ENCODE results near the gene ODC1.
"Not testable (repeated sequence)": the region's sequence is repeated elsewhere in the genome, so short reads cannot be mapped to it uniquely, and the experiment has no call there.

Gene ODC1

DNA sequence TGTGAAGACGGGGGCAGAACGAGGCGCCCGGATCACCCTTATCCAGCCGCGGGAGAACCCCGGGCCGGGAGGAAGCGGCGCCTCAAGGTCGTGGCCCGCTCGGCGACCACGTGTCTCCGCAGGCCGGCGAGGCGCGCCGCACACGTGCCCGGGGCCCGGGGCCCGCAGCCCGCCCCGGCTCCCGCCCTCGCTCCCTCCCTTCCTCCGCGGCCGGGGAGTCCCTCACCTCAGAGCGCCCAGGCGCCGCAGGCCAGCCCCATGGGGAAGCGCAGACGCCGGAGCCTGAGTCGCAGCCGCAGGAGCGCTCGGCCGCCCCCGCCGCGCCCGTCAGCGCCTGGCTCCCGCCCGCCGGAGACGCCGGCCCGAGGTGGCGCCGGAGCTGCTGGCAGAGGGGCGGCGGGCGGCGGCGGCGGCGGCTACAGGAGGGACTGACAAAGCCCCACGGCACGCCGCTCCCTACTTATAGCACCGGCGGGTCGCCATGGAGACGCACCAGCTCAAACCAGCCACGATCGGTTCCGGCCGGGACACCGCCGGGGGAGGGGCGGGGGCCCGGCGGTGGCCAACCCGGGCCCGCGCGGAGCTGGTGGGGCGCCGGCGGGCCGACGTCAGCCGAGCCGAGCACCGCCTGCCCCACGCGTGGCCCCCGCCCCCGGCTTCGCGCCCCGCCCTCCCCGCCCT lies at the start of gene ODC1:
TSS of gene ODC1 (minus strand) at position 433 of the 681 bp plus-strand sequence. CDS start 3,295 bp downstream, outside the sequence.
- DNase-seq: peak; percentile 82

DNA sequence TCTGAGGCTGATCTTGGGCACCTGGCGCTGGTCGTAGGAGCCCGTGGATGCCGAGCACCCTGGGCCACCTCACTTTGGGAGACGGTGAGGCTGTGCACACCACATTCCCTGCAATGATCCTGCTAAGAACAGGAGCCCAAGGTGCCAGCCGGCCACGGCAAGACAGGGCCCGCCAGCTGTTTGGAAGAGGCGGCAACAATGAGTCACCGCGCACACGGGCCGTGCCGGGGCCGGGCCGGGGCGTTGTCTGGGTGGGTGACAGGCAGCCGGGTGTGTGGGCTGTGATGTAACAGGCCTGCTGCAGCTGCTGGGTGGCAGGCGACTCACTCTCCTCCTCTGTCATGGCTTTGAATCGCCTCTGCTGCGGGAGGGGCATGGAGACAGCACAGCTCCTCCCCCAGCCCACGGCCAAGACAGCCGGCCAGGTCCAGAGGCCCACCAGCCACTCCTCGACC lies 49.7 kb upstream of the ODC1 start:
- DNase-seq: peak; percentile 16 to 46

DNA sequence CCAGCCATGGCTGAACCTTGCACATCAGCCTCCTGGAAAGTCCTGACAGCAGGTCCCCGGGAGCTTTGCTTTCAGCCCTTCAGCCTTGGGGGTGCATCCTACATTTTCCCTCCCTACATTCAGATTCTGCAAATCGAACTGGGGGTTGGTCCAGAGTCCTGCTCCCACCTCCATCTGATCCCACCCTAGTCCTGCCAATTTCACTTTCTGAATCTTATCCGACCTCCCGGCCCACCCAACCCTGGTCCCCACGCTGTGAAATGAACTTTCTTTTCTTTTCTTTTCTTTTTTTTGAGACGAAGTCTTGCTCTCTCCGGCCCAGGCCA lies 47.8 kb upstream of the ODC1 start:
- DNase-seq: no peak

- DNase-seq: no peak
These were observed 47.3 kb upstream of the ODC1 start for GRCh38 chr2:10495311-10495987.

- no peak for DNase-seq
These were observed 46.4 kb upstream of the ODC1 start for GRCh38 chr2:10494351-10495066.

- peak in 1 of 2 donors; percentile 25 for DNase-seq
These were observed 45.6 kb upstream of the ODC1 start for GRCh38 chr2:10493634-10494281.

- DNase-seq: no peak
These were observed 45.0 kb upstream of the ODC1 start for GRCh38 chr2:10493075-10493633.

GRCh38 chr2:10490806-10491291 lies 42.7 kb upstream of the ODC1 start:
- DNase-seq: no peak

GRCh38 chr2:10489842-10490555 lies 41.9 kb upstream of the ODC1 start:
- no peak for DNase-seq

DNA sequence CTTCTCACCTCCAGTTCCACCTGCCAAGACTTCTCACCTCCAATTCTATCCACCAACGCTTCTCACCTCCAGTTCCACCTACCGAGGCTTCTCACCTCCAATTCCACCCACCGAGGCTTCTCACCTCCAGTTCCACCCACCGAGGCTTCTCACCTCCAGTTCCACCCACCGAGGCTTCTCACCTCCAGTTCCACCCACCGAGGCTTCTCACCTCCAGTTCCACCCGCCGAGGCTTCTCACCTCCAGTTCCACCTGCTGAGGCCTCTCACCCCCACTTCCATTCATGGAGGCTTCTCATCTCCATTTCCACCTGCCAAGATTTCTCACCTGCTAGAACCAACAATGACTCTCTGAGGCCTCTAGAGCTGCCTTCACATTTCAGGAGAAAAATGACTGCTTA lies 40.0 kb upstream of the ODC1 start:
- not testable (repeated sequence) for DNase-seq

DNA sequence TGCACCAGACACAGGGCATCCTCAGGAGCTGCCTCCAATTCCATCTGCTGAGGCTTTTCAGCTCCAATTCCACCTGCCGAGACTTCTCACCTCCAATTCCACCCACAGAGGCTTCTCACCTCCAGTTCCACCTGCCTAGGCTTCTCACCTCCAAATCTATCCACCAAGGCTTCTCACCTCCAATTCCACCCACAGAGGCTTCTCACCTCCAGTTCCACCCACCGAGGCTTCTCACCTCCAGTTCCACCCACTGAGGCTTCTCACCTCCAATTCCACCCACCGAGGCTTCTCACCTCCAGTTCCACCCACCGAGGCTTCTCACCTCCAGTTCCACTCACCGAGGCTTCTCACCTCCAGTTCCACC lies 39.6 kb upstream of the ODC1 start:
- DNase-seq: not testable (repeated sequence)

- no peak for DNase-seq
These were observed 39.1 kb upstream of the ODC1 start for GRCh38 chr2:10487081-10487740.

- no peak for DNase-seq
These were observed 38.5 kb upstream of the ODC1 start for GRCh38 chr2:10486601-10487079.

- no peak for DNase-seq
These were observed 38.0 kb upstream of the ODC1 start for GRCh38 chr2:10486091-10486490.

DNA sequence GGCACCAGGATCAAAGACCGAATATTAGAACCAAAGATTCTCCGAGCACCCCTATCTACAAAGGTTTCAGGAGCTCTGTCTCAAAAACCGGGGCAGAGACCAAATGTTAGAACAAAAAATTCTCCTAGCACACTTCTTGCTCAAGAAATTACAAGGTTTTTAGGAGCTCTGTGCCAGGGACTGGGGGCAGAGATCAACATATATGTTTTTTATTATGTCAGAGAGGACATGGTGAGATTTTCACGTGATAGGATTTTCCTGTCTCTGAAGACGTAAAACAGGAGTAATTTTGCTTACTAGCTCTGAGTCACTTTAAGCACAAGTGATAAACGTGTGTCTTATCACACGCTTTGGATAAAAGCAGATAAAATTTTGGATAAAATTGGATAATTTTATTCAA lies 34.8 kb upstream of the ODC1 start:
- DNase-seq: no peak

GRCh38 chr2:10482460-10482859 lies 34.3 kb upstream of the ODC1 start:
- DNase-seq: no peak

GRCh38 chr2:10481666-10482157 lies 33.6 kb upstream of the ODC1 start:
- DNase-seq: no peak

DNA sequence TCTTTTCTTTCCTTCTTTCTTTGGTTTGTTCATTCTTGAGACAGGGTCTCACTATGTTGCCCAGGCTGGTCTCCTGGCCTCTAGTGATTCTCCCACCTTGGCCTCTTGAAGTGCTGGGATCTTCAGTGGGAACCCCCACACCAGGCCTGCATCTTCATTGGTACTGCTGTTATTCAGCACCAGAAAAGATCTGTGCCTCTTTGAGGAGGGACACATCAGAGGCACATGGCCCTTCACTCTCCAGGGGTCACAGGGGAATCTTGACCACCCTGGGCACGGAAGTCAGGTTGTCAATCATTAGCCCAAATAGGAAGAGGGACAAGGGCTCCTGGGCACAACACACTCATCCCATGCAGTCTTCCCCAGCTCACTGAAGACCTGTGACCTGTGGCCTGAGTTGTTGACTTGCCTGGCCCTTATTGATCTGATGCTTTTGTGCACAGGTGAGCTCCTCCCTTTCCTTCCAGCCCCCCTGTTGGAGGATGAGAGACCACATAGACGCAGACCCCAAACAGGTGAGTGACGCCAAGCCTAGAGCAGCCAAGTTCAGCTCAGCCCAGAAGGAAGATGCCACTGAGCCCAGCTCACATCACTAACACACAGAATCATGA lies 33.0 kb upstream of the ODC1 start:
- no peak for DNase-seq

DNA sequence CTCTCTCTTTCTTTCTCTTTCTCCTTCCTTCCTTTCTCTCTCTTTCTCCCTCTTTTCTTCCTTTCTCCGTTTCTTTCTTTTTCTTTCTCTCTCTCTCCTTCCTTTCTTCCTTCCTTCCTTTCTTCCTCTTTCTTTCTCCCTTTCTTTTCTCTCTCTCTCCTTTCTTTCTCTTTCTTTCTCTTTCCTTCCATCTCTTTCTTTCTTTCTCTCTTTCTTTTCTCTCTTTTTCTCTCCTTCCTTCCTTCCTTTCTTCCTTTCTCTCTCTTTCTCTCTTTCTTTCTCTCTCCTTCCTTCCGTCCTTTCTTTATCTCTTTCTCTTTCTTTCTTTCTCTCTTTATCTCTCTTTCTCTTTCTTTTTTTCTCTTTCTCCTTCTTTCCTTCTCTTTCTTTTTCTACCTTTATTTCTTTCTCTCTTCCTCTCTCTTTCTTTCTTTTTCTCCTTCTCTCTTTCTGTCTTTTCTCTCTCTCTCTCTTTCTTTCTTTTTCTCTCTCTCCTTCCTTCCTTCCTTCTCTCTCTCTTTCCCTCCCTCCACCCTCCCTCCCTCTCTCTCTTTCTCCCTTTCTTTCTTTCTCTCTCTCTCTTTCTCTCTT lies 32.3 kb upstream of the ODC1 start:
- no peak for DNase-seq

GRCh38 chr2:10478916-10479315 lies 30.8 kb upstream of the ODC1 start:
- DNase-seq: no peak

DNA sequence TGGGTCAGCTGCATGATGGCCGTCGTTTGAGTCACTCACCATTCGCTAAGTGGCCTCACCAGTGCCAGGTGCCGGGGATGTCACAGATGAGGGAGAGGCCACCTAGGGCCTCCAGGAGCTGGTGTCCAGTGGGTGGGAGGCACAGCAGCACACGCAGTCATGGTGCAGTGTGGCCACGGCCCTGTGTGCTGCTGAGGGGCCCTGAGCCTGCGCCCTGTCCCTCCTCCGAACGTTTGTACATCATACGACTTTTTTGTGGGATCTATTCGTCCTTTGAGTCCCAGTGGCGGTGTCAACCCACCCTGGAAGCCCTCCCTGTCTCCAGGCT lies 30.1 kb upstream of the ODC1 start:
- no peak for DNase-seq

All from inflammatory macrophage treated with lipopolysaccharide for 1 hour (primary cell).